Muscle of leg (tissue), 11 donors: ENCODE measurements around the gene MAST3. TPM values are rescaled to one million over a fixed set of nuclear protein-coding genes. Genes with fewer than 3 reads are reported as not detected.
A peak's percentile ranks its signal among the peaks of the same experiment; 100 is the strongest.

Experiments
- DNase-seq: peaks from one replicate; pipeline ENCODE4 v3.0.0; 2013
- H3K27ac ChIP-seq: one replicate; pipeline ENCODE4 v1.5.1; 2013; ENCODE audit warnings: mild to moderate bottlenecking, low read length, control low read depth
- H3K27me3 ChIP-seq: one replicate; pipeline ENCODE4 v1.6.1; 2013; ENCODE audit warnings: low read length; ENCODE audit not compliant: control insufficient read depth, insufficient read depth
- H3K36me3 ChIP-seq: one replicate; pipeline ENCODE4 v1.6.1; 2013; ENCODE audit warnings: low read length; ENCODE audit not compliant: control insufficient read depth, insufficient read depth
- H3K4me1 ChIP-seq: one replicate; pipeline ENCODE4 v1.6.1; 2013; ENCODE audit warnings: low read length; ENCODE audit not compliant: control insufficient read depth, insufficient read depth
- H3K4me3 ChIP-seq: one replicate; pipeline ENCODE4 v1.5.1; 2013; ENCODE audit warnings: low read length, control low read depth
- H3K9me3 ChIP-seq: replicated peaks from 2 replicates; pipeline ENCODE4 v1.6.1; 2013; ENCODE audit warnings: low read depth, low read length; ENCODE audit not compliant: control insufficient read depth
- WGBS: methylation state at CpG from one replicate; pipeline ENCODE4 v1.1.5; 2013; ENCODE audit warnings: missing lambda C conversion rate; ENCODE audit not compliant: insufficient coverage; 5-methylcytosine and 5-hydroxymethylcytosine counted together
- polyA plus RNA-seq, 8 donors: library from polyadenylated mRNA; unstranded; fragments of 120-200 nt; gene quantifications; one replicate each; pipeline versions ENCODE4 v1.2.1 to v1.2.3, GENCODE V29; 2013; ENCODE audit warnings: inconsistent platforms in 1 of 8, low replicate concordance in 1 of 8; ENCODE audit not compliant: insufficient read length in 8 of 8, insufficient read depth in 1 of 8
- total RNA-seq: library from RNA; stranded (reverse); fragments of 120-200 nt; gene quantifications from one replicate; pipeline ENCODE4 v1.2.4, GENCODE V29; 2013

MAST3 gene
- total and polyA plus RNA-seq, 9 donors, result 3.4 to 12.2 (median 7.6) TPM

- H3K36me3 ChIP-seq, result no peaks in the 10 kb centered on the region
- WGBS, result under 1% methylated on average over 91 of the region's 92 CpGs
- DNase-seq, result no peak
- peaks cover 19% of the 10 kb centered on the region for H3K4me1 ChIP-seq
- peak overlapping the region; percentile 51 for H3K27ac ChIP-seq
- H3K4me3 ChIP-seq, result peak overlapping the region; percentile 56
- peaks cover 21% of the 10 kb centered on the region for H3K27me3 ChIP-seq
- H3K9me3 ChIP-seq, result no peaks in the 10 kb centered on the region
Measured at GRCh38 chr19:18109733-18110608, 12.4 kb downstream of the MAST3 start.

- H3K27ac ChIP-seq, result peak overlapping the region; percentile 52
- peaks cover 19% of the 10 kb centered on the region for H3K4me1 ChIP-seq
- H3K9me3 ChIP-seq, result no peaks in the 10 kb centered on the region
- 27% methylated on average over 13 of the region's 22 CpGs for WGBS
- no peaks in the 10 kb centered on the region for H3K36me3 ChIP-seq
- H3K27me3 ChIP-seq, result peaks cover 21% of the 10 kb centered on the region
- DNase-seq, result peak; percentile 61
- peak overlapping the region; percentile 56 for H3K4me3 ChIP-seq
Measured at GRCh38 chr19:18110609-18111232, 13.1 kb downstream of the MAST3 start.

- 19% methylated on average over 3 of the region's 9 CpGs for WGBS
- no peaks in the 10 kb centered on the region for H3K9me3 ChIP-seq
- peaks cover 28% of the 10 kb centered on the region for H3K4me1 ChIP-seq
- peaks cover 21% of the 10 kb centered on the region for H3K27me3 ChIP-seq
- DNase-seq, result peak; percentile 89
- H3K36me3 ChIP-seq, result no peaks in the 10 kb centered on the region
- H3K27ac ChIP-seq, result no peak overlapping the region
- H3K4me3 ChIP-seq, result no peak overlapping the region
Measured at GRCh38 chr19:18112989-18113478, 15.5 kb downstream of the MAST3 start.

- Histone ChIP-seq H3K9me3 (no peaks in the 10 kb centered on the region), H3K27me3 (peaks cover 21% of the 10 kb centered on the region), H3K27ac (no peak overlapping the region), H3K4me3 (no peak overlapping the region), H3K36me3 (no peaks in the 10 kb centered on the region), H3K4me1 (peaks cover 36% of the 10 kb centered on the region)
- no peak for DNase-seq
- WGBS, result 86% methylated on average over 5 of the region's 5 CpGs
Measured at GRCh38 chr19:18113827-18114226, 16.2 kb downstream of the MAST3 start.

- Histone ChIP-seq H3K4me3 (no peak overlapping the region), H3K4me1 (peaks cover 42% of the 10 kb centered on the region), H3K9me3 (no peaks in the 10 kb centered on the region), H3K27ac (no peak overlapping the region), H3K27me3 (peaks cover 17% of the 10 kb centered on the region), H3K36me3 (no peaks in the 10 kb centered on the region)
- DNase-seq, result no peak
- WGBS, result 81% methylated on average over 4 of the region's 4 CpGs
Measured at GRCh38 chr19:18114483-18114882, 16.9 kb downstream of the MAST3 start.

GRCh38 chr19:18117364-18117691 is 19.8 kb downstream of the MAST3 start:
- Histone ChIP-seq H3K4me1 (peaks cover 27% of the 10 kb centered on the region), H3K9me3 (no peaks in the 10 kb centered on the region), H3K4me3 (peak overlapping the region; percentile 44), H3K36me3 (peaks cover 8% of the 10 kb centered on the region), H3K27ac (no peak overlapping the region), H3K27me3 (no peaks in the 10 kb centered on the region)
- DNase-seq, result no peak
- WGBS, result 5% methylated on average over 8 of the region's 11 CpGs

- Histone ChIP-seq H3K36me3 (peaks cover 9% of the 10 kb centered on the region), H3K9me3 (no peaks in the 10 kb centered on the region), H3K27ac (peak overlapping the region; percentile 29), H3K4me3 (peak overlapping the region; percentile 61), H3K27me3 (no peaks in the 10 kb centered on the region), H3K4me1 (peaks cover 25% of the 10 kb centered on the region)
- WGBS, result under 1% methylated on average over 75 of the region's 86 CpGs
- DNase-seq, result peak; percentile 93
Measured at GRCh38 chr19:18117692-18118378, 20.3 kb downstream of the MAST3 start.

GRCh38 chr19:18118420-18119012 is 20.9 kb downstream of the MAST3 start:
- Histone ChIP-seq H3K27me3 (no peaks in the 10 kb centered on the region), H3K27ac (no peak overlapping the region), H3K9me3 (no peaks in the 10 kb centered on the region), H3K4me3 (peak overlapping the region; percentile 61), H3K4me1 (peaks cover 27% of the 10 kb centered on the region), H3K36me3 (peaks cover 15% of the 10 kb centered on the region)
- WGBS, result 22% methylated on average over 14 of the region's 14 CpGs
- no peak for DNase-seq

- WGBS, result 33% methylated on average over 13 of the region's 13 CpGs
- Histone ChIP-seq H3K4me3 (no peak overlapping the region), H3K27ac (no peak overlapping the region), H3K27me3 (no peaks in the 10 kb centered on the region), H3K9me3 (no peaks in the 10 kb centered on the region), H3K36me3 (peaks cover 22% of the 10 kb centered on the region), H3K4me1 (peaks cover 27% of the 10 kb centered on the region)
- peak; percentile 80 for DNase-seq
Measured at GRCh38 chr19:18119013-18119716, 21.6 kb downstream of the MAST3 start.
